Measurements from ENCODE around the gene CLPTM1L. TPM values are rescaled to one million over a fixed set of nuclear protein-coding genes. Genes with fewer than 3 reads are reported as not detected.

CLPTM1L gene
- polyA plus RNA-seq, 6 donors from 2014 or later, result 24.5 to 65.2 (median 41.4) TPM

DNA sequence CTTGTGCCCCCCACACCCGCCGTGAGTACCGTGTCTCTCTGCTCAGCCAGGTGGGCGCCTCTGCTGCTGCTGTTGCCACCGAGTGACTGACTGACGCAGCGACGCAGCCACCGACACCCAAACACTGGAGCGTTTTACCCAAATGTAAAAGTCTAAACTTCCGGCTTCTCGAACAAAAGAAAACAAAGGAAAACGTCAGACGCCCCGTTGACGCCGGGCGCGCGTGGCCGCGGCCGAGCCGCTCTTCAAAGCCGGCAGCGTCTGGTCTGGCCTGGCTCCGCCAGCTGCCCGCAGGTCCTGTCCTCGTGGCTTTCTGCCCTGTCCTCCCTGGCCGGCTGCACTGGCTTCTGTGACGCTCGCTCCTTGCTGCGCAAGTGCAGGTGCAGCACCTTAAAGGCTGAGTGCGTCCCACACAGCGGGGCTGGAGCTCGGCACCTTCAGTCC, 41.4 kb upstream of the CLPTM1L start:
- Mint-ChIP-seq H3K36me3 (no peaks in the 10 kb centered on the region), H3K27ac (peak overlapping the region; percentile 92 to 99 (median 96)), H3K9me3 (peaks cover 0 to 9% (median 0%) of the 10 kb centered on the region in 7 donors), H3K4me3 (peak overlapping the region; percentile 85 to 99 (median 98)), H3K27me3 (peaks cover 4 to 15% (median 14%) of the 10 kb centered on the region in 3 donors), H3K4me1 (peaks cover 24 to 31% (median 25%) of the 10 kb centered on the region in 3 donors)
- peak; percentile 81 for DNase-seq
- peak; percentile 78 to 80 for ATAC-seq (ENCODE audit: low read depth in 2 of 2)

DNA sequence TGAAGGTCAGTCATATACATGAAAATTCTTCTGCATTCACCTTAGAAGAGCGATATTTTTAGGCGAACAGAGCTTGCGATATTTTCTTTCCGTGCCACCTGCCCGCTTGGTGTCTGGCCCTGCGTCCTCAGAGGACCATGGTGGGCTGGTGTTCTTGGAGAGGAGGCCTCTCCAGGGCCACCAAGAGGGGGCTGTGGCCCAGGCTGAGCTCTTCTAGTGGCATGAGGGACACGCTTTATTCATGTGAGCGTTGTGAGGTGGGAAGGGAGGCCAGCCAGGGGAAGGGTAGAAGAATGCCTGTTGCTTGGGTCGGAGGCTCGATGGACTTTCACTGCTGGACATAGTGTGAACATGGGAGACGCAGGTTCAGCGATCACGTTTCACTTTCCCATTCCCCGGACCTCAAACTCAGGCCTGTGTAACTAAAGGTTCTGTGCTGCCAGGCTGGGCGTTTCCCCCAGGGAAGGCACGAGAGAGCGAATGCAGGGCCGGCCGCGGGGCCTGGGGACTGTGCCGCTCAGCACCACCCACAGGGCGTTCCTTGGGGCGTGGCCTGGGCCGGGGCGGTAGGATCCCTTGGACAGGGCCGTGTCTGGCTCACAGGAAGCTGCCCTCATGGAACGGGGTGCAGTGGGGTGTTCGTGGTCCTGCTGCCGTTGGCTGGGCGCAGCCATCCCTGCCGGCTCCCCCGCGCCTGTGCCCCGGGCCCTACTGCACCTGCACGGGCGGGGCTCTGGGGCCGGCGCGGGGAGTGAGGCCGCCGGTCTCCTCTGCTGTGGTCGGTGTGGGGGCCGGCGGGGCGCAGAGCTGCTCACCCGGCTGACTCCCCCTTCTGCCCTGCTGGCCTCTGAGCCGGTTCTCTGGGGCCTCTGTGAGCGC, 40.7 kb upstream of the CLPTM1L start:
- Mint-ChIP-seq H3K27me3 (peaks cover 4 to 15% (median 14%) of the 10 kb centered on the region in 3 donors), H3K36me3 (no peaks in the 10 kb centered on the region), H3K4me3 (peak overlapping the region; percentile 85 to 99 (median 98)), H3K27ac (peak overlapping the region; percentile 92 to 99 (median 97)), H3K9me3 (peaks cover 0 to 9% (median 0%) of the 10 kb centered on the region in 7 donors), H3K4me1 (peaks cover 27 to 34% (median 29%) of the 10 kb centered on the region in 3 donors)
- ATAC-seq (ENCODE audit: low read depth in 2 of 2), result peak; percentile 82 to 83
- peak; percentile 83 for DNase-seq

DNA sequence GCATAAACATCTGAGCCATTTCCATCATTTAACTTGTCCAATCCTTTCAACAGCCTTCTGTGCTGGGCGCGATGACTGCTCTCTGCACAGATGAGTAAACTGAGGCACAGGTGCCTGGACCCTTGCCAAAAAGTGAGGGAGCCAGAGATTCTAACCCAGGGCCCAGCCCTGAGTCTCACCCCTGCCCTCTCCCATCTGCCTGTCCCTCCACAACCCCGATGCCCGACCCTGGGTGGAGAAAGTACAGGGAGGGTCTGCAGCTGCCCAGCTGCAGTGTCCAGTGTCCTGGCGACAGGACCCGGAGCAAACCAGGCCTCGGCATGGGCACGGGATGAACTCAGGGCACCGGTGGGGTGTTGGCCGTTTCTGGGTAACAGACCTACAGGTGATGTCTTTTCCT, 39.6 kb upstream of the CLPTM1L start:
- Mint-ChIP-seq H3K27me3 (peaks cover 4 to 14% (median 10%) of the 10 kb centered on the region in 3 donors), H3K36me3 (no peaks in the 10 kb centered on the region), H3K4me1 (peaks cover 29 to 39% (median 31%) of the 10 kb centered on the region in 3 donors), H3K4me3 (peak overlapping the region in 3 of 8 donors; percentile 82 to 95 (median 95)), H3K9me3 (peaks cover 0 to 9% (median 0%) of the 10 kb centered on the region in 7 donors), H3K27ac (peak overlapping the region in 2 of 6 donors; percentile 95 to 99)
- ATAC-seq (ENCODE audit: low read depth in 2 of 2) (no peak), DNase-seq (no peak)

DNA sequence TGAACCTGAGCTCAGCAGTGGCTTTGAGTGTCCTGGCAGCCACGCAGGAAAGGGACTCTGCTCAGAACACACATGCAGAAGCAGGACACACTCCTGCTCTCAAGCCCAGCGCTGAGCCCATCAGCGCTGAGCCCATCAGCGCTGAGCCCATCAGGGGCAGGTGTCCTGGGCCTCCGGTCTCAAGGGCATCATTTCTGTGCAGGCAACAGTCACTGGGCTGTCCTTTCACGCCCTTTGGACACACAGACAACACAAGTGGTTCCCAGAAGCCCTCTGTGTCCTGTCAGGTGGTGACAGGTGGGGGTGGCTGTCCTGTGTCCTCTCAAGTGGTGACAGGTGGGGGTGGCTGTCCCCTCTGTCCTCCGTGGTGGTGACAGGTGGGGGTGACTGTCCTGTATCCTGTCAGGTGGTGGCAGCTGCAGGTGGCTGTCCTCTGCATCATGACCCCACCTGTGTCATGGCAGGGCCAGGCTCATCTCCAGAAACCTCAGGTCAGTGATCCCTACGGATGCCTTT, 39.0 kb upstream of the CLPTM1L start:
- H3K27me3 Mint-ChIP-seq, result peaks cover 0 to 10% (median 7%) of the 10 kb centered on the region in 3 donors
- DNase-seq, result no peak
- H3K27ac Mint-ChIP-seq, result peak overlapping the region in 1 of 6 donors; percentile 24
- H3K36me3 Mint-ChIP-seq, result no peaks in the 10 kb centered on the region
- H3K9me3 Mint-ChIP-seq, result peaks cover 0 to 9% (median 0%) of the 10 kb centered on the region in 7 donors
- ATAC-seq (ENCODE audit: low read depth in 2 of 2), result no peak
- peaks cover 29 to 40% (median 31%) of the 10 kb centered on the region in 3 donors for H3K4me1 Mint-ChIP-seq
- H3K4me3 Mint-ChIP-seq, result peak overlapping the region in 2 of 8 donors; percentile 54 to 66

DNA sequence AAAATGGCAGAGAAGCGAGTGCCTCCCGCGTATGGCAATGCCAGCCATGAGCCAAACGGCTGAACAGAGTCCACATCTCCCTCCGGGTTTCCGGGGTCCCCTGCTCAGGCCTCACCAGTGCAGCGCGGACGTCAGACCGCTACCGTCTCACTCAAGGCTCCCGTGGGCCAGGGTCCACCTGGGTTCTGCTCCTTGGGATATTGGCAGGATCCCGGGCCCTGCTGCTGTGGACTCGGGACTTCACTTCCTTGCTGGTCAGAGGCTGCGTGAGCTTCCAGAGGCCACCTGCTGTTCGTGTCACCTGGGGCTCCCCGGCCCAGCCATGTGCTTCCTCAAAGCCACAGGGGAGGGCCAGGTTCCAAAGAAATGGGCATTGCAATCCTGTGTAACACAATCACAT, 38.4 kb upstream of the CLPTM1L start:
- Mint-ChIP-seq H3K9me3 (peaks cover 0 to 4% (median 0%) of the 10 kb centered on the region in 7 donors), H3K4me1 (peaks cover 27 to 40% (median 29%) of the 10 kb centered on the region in 3 donors), H3K27me3 (peaks cover 0 to 4% (median 4%) of the 10 kb centered on the region in 3 donors), H3K36me3 (no peaks in the 10 kb centered on the region), H3K4me3 (peak overlapping the region in 1 of 8 donors; percentile 66), H3K27ac (no peak overlapping the region)
- DNase-seq (no peak), ATAC-seq (ENCODE audit: low read depth in 2 of 2) (no peak)

DNA sequence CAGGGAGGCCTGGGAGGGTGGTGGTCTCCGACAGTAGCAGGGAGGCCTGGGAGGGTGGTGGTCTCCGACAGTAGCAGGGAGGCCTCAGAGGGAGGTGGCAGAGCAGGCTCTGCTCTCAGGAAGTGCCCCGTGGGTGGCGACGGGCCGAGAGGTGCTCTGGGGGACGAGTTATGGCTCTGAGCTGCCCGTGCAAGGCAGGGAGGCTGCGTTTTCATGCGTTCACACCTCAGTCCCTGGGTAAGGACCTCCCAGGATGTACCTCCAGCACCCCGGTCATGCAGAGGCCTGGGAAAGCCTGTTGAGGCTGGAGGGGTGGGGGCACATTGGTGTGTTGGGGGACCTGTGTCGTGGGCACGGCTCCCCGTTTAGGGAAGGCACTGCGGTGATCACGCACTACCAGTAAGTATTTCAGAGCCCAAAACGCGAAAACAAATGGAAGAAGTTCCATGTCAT, 37.4 kb upstream of the CLPTM1L start:
- no peak for DNase-seq
- no peaks in the 10 kb centered on the region for H3K36me3 Mint-ChIP-seq
- peaks cover 24 to 35% (median 28%) of the 10 kb centered on the region in 3 donors for H3K4me1 Mint-ChIP-seq
- peak overlapping the region in 2 of 8 donors; percentile 19 to 75 for H3K4me3 Mint-ChIP-seq
- H3K27me3 Mint-ChIP-seq, result peaks cover 0 to 4% (median 0%) of the 10 kb centered on the region in 3 donors
- no peak overlapping the region for H3K27ac Mint-ChIP-seq
- ATAC-seq (ENCODE audit: low read depth in 2 of 2), result no peak
- H3K9me3 Mint-ChIP-seq, result peaks cover 0 to 2% (median 0%) of the 10 kb centered on the region in 7 donors

DNA sequence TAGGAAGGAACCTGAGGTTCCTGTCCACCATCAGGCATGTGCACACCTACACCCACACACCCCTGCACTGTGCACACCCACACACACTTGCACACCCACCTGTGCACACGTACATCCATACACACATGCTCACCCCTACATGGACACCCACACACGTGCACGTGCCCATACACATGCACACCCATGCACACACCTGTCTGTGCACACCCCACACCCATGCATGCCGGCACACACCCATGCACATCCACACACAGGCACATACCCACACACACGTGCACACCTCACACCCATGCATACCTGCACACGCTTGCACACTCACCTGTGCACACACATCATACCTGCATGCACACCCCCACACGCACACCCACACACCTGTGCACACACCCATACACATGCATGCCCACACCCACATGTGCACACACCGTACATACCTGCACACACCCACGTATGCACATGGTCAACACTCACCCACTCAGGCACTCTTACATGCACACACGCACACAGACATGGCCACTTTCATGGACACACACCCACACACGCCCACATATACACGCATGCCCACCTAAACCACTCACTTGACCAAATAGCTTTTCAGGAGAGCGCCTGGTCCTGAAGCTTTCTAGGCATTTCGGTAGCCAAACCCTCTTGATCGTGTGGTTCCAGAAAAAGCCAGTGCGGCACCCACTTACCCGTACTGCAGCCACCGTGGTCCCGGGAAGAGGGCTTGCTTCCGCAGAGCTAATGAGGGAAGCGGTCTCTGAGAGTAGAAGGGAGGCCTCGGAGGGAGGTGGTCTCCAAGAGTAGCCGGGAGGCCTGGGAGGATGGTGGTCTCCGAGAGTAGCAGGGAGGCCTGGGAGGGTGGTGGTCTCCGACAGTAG, 36.7 kb upstream of the CLPTM1L start:
- H3K27me3 Mint-ChIP-seq, result peaks cover 0 to 4% (median 0%) of the 10 kb centered on the region in 3 donors
- no peaks in the 10 kb centered on the region for H3K36me3 Mint-ChIP-seq
- H3K4me3 Mint-ChIP-seq, result peak overlapping the region in 6 of 8 donors; percentile 19 to 84 (median 66)
- H3K9me3 Mint-ChIP-seq, result peaks cover 0 to 2% (median 0%) of the 10 kb centered on the region in 7 donors
- peak overlapping the region in 2 of 6 donors; percentile 58 to 69 for H3K27ac Mint-ChIP-seq
- no peak for DNase-seq
- peaks cover 18 to 29% (median 21%) of the 10 kb centered on the region in 3 donors for H3K4me1 Mint-ChIP-seq
- no peak for ATAC-seq (ENCODE audit: low read depth in 2 of 2)

DNA sequence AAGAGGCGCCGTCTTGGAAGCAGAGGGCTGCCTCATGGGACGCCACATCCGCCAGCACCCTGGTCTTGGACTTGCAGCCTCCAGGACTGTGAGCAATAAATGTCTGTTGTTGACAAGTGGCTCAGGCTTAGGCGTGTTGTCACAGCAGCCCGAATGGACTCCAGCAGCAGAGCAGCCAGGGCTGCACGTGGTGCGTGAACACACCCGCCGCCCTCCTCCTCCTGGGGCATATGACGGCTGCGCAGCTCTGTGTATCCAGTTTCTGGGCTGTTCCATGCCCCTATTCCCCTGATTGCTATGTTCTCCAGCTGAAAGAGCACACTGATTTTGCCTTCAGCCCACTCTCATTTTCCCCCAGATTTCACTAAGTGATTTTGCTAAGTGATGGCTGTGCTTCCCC, 36.0 kb upstream of the CLPTM1L start:
- H3K36me3 Mint-ChIP-seq, result no peaks in the 10 kb centered on the region
- H3K9me3 Mint-ChIP-seq, result peaks cover 0 to 2% (median 0%) of the 10 kb centered on the region in 7 donors
- H3K27me3 Mint-ChIP-seq, result peaks cover 0 to 4% (median 0%) of the 10 kb centered on the region in 3 donors
- H3K27ac Mint-ChIP-seq, result no peak overlapping the region
- DNase-seq (no peak), ATAC-seq (ENCODE audit: low read depth in 2 of 2) (no peak)
- H3K4me1 Mint-ChIP-seq, result peaks cover 16 to 24% (median 16%) of the 10 kb centered on the region in 3 donors
- H3K4me3 Mint-ChIP-seq, result peak overlapping the region in 7 of 8 donors; percentile 9 to 84 (median 68)

DNA sequence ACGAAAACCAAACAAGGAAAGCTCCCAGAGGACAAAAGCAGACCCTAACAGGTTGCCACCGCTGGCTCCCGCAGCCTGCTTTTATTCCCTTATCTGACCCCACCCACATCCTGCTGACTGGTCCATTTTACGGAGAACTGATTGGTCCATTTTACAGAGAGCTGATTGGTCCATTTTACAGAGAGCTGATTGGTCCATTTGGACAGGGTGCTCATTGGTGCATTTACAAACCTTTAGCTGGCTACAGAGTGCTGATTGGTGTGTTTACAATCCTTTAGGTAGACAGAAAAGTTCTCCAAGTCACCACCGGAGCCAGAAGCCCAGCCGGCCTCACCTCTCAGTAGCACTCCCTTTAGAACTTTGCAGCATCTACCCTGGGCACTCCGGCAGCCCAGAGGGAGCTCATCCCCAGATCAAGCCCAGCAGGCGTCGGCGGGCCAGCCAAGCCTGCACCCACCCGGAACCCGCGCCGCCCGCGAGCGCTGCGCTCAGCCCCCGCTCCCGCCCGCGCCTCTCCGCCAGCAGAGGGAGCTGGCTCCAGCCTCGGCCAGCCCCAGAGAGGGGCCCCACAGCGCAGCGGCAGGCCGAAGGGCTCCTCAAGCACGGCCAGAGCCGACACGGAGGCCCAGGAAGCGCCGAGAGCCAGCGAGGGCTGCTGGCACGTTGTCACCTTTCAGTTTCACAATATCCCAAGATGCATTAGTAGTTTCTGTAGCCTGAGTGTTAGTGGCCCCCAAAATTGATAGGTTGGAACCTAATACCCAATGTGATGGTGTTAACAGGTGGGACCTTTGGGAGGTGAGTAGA, 35.3 kb upstream of the CLPTM1L start:
- Mint-ChIP-seq H3K4me3 (peak overlapping the region; percentile 37 to 88 (median 80)), H3K36me3 (no peaks in the 10 kb centered on the region), H3K9me3 (peaks cover 0 to 2% (median 0%) of the 10 kb centered on the region in 7 donors), H3K4me1 (peaks cover 10 to 18% (median 12%) of the 10 kb centered on the region in 3 donors), H3K27me3 (peaks cover 0 to 4% (median 0%) of the 10 kb centered on the region in 3 donors), H3K27ac (peak overlapping the region in 4 of 6 donors; percentile 28 to 90 (median 66))
- ATAC-seq (ENCODE audit: low read depth in 2 of 2), result peak; percentile 94 to 95
- DNase-seq, result peak; percentile 68

DNA sequence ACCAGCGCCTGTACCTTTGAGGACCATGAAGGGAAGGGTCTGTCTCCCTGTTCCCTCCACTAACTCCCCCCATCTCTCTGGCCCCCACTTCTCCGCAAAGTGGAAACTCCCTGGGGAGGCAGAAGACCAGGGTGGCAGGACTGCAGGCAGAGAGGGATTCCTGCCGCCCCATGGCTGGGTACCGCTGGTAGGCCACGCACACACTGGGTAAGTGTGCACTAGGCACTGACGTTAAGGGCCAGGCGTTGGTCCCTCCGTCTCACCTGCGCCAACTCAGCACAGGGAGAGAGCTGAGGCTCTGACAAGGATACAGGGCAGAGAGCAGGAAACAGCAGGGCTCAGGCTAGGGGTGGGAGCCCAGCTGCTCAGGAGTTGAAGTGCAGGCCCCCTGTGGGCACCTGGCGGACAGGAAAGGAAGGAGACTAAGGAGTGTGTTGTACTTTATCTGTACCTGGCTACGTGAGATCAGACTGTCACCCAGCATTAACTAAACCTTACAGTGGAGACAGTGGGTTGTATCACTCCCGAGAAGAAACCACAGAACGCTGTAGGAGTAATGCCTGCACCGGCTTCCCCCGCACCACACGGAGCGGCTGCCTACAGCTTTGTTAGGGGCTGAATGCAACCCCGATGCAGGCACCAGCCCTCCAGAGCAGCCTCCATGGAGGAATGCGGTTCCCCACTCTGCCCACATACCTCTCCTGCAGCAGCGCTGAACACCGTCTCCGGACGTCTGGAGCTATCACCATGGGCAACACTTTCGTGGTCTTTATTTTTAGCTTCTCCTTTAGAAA, 34.2 kb upstream of the CLPTM1L start:
- ATAC-seq (ENCODE audit: low read depth in 2 of 2) (no peak), DNase-seq (no peak)
- Mint-ChIP-seq H3K9me3 (peaks cover 0 to 2% (median 0%) of the 10 kb centered on the region in 7 donors), H3K27ac (no peak overlapping the region), H3K36me3 (no peaks in the 10 kb centered on the region), H3K27me3 (peaks cover 0 to 4% (median 0%) of the 10 kb centered on the region in 3 donors), H3K4me3 (no peak overlapping the region), H3K4me1 (peaks cover 9 to 24% (median 15%) of the 10 kb centered on the region in 3 donors)

DNA sequence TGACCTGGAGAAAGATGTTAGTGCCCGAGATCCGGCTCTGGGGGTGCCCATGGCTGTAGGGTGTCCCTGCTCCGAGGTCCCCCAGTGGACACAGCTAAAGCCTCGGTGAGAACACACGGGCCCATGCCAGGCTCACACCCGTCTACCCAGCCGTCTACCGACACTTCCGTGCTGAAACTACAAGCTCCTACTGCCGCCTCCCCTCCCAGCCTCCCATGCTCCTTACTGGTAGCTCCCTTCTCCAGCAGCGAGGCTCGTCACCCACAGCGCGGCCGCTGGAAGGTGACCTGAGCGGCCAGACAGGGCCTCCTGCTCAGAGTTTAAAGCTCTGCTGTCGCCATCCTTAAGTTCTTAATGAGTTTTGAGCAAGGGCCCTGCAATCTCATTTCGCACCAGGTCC, 33.2 kb upstream of the CLPTM1L start:
- no peaks in the 10 kb centered on the region for H3K36me3 Mint-ChIP-seq
- H3K4me1 Mint-ChIP-seq, result peaks cover 12 to 30% (median 19%) of the 10 kb centered on the region in 3 donors
- peaks cover 0 to 2% (median 0%) of the 10 kb centered on the region in 7 donors for H3K9me3 Mint-ChIP-seq
- DNase-seq (no peak), ATAC-seq (ENCODE audit: low read depth in 2 of 2) (no peak)
- peak overlapping the region in 1 of 6 donors; percentile 86 for H3K27ac Mint-ChIP-seq
- H3K27me3 Mint-ChIP-seq, result peaks cover 0 to 4% (median 0%) of the 10 kb centered on the region in 3 donors
- no peak overlapping the region for H3K4me3 Mint-ChIP-seq

Data from naive B cell (primary cell).